Activated T-cell treated with anti-CD3 and anti-CD28 coated beads for 24 hours (primary cell): ENCODE measurements around the gene HK3.

Experiments
- DNase-seq: peaks from one replicate; pipeline ENCODE4 v3.0.0-alpha.2; 2020; ENCODE audit warnings: low read depth

HK3 gene

DNA sequence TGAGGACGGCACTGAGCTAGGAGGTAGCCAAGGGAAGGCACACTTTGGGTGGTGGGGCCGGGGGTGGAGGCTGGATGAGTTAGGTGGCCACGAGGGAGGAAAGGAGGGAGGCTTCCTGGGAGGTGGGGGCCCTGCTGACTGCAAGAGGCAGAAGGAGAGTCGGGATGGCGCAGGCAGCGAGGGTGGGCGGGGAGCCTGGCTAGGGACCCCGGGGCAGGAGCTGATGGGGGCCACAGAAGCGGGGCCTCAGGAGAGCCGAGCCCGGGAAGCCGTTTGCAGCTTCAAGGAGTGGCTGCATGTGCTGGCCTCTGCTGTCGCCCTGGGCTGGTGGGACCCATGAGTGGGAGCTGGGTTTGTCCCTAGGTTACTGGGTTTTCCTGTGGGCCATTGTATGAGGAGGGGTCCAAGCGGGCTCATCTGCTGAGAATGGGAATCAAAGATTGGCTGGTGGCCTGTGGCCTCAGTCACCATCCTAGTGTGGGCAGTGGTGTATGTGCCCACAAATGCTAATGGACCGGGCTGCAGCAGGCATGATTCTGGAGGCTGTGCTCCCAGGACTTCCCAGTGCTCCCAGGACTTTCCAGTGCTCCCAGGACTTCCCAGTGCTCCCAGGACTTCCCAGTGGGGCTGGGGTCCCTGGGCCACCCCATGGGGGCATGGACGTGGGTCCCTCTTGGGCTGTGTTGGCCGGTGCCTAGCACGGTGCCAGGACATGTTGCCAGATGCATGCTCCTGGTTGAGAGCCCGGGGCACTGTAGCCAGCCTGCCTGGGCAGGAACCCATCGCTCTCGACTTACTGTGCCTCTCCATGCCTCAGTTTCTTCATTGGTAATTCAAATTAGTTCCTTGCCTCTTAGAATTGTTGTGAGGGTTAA lies 48.5 kb downstream of the HK3 start:
- DNase-seq: no peak

DNA sequence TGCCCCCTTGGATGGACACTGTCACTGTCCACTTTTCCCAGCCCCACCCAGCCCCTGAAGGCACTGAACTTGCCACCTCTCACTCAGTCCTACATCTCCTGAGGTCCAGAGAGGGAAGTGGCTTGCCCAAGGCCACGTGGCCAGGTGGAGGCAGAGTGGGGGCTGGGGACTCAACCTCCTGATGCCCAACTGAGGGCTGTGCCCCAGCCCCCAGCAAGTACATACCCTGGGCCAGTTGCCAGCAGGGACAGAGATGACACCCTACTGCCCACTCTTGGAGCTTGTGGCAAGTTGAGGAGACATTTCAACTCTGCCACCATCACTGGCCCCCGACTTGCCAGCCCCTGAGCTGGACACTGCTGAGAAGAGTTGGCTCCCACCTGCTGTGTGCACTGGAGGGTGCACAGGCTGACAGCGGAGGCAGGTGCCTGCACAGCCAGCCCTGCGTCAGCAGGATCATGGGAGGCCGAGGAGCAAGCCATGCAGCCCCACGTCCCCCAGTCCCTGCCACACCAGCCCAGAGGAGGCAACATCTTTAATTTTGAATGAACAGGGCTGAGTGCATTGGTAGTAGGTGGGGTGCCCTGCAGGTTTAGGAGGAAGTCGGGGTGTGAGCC lies 49.4 kb downstream of the HK3 start:
- no peak for DNase-seq

DNA sequence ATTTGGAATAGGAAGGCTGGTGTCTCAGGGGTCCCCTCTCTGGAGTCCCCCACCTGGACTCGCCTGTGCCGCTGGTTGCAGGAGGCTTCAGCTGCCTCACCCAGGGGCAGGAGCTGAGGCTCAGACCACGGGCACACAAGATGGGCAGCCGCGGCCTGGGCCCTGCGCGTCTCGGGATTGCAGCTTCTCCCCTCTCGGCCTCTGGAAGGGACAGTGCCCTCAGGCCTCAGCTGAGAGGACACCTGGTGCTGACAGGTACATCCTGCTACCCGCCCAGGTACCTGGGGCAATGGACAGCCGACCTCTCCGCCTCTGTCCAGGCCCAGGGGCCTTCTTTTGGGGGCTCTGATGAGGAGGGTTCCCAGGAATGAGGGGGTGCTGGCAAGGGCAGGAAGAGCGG lies 50.5 kb downstream of the HK3 start:
- DNase-seq: no peak

DNA sequence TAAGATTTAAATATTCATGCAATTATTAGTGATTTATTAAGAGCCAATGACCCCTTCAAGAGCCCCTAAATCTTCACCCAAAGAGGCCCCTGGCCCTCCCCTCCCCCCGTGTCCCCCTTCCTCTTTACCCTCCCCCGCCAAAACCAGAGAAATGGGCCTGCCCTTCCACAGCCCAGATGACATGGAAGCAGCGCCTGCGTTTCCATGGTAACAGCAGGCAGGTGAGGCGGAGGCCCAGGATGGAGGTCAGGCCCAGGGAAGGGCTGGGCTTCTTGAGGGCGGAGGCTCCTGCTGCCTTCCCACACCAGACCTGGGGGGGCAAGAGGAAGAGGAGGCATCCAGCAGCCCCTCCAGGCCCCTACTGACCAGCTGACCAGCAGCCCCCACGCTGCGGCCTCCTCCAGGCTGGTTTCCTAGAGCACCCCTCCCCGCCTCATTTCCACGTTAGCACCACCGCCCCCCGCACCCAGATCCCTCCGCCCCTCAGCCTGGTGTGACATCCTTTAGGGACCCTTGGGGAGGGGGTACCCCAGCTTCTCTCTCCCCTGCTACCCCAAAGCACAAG lies 51.3 kb downstream of the HK3 start:
- DNase-seq: no peak

DNA sequence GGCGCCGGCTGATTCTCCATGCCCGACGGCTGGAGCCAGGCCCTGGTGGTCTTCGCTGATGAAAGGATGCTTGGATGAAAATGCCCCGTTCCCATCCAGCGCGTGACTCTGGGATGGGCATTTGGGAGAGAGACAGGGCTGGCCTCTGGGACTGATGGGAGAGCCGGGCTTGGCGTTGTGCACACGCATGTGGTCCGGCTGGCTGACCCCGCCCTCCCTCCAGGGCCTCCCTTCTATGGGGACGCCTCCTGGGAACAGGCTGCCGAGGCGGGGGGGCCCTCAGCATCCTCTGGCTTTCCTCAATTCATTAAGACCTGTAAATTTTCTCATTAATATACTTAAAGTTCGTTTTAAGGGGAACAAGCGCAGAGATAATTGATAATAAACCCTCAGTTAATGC lies 52.0 kb downstream of the HK3 start:
- no peak for DNase-seq

DNA sequence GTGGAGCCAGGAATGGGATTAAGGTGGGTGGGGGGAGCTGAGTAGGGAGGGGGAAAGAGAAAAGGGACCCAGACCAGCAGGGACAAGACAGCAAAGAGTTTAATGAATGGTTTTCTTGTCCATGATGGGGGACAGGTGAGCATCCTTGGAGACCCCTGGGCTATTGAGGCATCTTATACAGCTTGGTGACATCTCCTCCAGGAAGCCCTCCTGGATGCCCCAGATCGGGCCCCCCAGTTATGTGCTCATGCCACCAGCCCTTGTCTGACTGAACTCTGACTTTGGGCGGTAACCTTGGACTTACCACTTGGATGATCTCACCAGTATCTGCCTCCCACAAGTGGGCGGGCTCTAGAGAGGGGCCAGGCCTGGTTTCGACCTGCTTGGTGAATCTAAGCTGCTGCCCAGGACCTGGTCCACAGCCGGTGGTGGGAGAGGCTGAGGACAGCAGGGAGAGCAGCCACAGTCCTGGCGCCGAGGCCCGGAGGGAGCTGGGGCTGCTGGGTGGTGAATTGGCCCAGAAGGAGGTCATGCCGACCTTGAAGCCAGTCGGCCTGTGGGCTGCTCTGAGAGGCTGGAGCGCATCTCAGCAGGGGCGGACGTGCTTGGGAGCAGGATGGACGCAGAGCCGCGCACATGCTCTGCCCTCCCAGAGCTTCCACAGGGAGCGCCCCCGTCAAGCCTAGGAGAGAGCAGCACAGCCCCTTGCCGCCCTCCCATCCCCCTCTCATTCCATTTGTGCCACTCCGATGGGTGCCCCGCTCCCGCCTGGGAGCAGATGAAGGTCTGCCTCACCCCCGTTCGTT lies 52.6 kb downstream of the HK3 start:
- DNase-seq: no peak

DNA sequence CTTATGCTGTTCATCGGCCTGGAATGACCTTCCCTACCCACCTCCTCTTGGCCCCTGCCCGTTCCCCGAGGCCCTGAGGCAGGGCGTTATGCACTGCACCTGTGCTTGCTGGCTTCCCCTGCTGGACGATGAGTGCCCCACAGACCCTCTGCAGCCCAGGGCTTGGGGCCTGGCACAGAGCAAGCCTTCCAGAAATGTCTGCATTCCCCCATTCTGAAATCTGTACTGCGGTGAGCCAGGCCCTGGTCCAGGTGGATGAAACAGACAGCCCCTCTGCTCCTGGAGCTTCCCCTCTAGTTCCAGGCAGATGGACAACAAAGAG lies 53.8 kb downstream of the HK3 start:
- DNase-seq: no peak

DNA sequence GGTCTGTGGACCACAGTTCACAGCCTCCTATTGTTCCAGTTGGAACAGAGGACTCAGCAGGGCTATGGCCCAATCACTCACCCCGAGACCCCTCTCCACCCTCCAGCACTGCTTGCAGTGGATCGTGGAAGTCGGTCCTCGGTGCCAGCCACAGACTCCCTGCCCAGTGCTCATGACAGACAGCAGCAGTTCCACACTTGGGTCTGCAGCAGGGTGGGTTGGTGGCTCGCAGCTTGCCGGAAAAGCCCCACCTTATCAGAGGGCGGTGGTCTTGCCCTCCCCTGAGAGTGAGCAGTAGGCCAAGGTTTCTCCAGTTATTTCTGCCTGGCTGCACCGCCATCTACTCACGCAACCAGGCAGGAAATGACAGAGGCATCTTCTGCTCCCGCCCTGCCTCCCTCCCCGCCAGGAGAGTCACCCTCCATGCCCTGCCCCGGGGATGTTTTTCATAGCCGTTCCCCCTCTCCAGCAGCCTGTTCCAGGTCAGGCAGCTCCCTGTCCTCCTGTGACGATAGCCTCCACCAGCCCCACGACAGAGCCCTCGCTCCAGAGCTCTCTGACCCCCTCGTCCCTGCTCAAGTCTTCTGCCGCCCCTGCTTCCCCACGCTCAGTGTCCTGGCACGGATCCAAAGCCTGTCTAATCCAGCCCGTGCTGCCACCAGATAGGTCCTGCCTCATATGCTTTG lies 54.3 kb downstream of the HK3 start:
- DNase-seq: no peak

DNA sequence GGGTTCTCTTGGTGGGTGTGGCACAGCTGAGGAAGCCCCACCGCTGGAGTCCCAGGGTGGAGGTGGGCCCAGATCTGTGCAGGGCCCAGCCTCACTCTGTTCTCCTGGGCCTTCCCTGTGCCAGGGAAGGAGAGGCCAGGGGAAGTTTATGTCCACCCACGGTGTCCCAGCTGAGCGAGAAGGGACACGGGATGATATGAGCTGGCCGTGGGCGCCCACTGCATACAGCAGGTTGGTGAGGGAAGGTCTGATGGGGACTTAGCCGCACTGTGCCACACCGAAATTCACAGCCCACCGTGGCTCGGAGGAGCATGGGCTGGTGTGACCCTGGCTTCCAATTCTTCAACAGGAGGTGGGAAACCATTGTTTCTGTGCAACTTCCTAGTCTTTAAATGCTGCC lies 54.9 kb downstream of the HK3 start:
- DNase-seq: no peak

DNA sequence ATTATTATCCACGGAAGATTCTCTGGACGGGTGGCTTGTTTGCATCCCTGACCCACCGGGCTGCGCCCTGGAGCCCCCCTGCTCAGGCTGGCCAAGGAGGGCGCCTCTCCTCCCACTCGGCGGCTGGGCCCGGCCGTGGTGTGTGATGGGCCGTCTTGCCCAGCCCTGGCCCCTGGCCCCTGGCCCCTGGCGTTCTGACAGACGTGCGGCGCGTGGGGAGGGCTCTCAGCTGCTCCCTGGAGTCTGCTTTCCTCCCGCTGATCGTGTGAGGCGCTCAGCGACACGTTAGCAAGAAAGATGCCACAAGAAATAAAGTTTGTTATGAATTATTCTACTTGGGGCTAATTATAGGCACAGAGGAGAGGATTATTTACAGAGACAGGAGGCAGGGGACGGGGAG lies 55.5 kb downstream of the HK3 start:
- no peak for DNase-seq

DNA sequence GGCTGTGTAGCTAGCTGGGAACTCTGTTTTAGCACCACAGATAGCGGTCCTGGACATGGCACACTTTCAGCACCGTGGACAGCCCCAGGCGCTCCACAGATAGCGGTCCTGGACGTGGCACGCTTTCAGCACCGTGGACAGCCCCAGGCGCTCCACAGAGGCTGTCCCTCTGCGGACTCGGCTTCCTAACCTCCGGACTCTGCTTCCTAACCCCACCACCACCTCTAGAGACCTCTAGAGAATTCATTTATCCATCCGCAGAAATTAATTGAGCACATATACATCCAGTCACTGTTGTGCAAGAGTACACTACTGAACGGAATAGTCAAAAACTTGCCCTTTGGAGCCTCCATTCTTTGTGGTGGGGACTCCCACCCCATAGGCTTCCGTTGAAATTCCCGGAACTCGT lies 61.4 kb downstream of the HK3 start:
- peak; percentile 61 for DNase-seq

DNA sequence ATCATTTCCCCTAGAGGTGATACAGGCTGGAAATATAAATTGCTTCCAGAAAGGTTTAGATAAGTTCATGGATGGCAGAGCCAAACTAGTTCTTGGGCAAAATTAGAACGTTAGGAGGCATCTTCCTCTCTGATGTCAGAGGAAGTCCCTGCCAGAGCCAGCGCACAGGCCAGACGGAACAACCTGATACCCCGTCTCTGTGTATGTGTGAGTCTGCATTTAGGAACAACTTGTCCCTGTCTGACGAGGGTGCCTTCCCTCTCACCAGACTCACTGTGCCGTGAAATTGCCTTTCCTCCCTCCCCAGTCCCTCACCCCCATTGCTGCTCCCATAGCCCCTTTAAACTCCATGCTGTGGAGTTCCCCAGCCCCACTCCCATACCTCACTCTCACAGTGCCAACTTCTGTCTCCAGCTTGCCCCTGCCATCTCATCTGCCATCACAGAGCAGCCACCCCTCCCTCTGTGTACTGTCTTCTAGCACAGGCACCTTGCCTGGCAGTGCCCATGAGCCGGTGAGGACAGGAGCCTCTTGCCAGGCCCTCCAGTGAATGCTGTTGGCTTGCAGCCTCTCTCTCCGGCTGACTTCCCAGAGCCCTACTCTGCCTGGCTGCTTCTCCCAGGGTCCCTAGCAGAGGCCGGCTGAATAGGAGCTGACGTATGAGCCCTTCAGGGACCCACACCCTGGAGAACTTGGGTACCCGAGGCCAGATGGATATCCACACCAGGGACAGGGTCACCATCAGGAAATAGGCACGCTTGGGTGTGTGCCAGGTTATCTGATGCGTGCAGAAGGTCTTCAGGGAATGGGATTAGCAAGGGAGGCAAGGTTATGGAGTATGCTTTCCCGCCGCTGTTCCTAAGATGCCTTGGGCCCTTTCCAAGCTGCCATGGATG lies 62.1 kb downstream of the HK3 start:
- DNase-seq: no peak

DNA sequence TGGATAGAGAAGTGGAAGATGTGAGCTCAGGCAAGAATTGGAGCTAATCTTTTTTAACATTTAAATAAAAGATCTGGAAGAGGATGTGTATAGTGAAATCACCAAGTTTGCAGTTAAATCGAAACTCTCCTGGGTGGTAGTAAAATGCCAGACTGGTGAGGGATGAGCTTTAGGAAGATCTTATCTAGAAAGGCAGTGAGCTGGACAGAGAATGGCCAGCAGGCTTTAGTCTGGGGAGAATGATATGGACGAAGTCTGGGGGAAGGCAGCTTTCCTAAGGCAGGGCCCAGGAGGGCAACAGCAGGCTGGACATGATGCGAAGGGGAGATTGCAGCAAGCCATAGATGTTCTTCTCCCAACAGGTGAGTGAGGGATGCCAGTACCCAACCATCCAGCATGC lies 63.2 kb downstream of the HK3 start:
- no peak for DNase-seq

DNA sequence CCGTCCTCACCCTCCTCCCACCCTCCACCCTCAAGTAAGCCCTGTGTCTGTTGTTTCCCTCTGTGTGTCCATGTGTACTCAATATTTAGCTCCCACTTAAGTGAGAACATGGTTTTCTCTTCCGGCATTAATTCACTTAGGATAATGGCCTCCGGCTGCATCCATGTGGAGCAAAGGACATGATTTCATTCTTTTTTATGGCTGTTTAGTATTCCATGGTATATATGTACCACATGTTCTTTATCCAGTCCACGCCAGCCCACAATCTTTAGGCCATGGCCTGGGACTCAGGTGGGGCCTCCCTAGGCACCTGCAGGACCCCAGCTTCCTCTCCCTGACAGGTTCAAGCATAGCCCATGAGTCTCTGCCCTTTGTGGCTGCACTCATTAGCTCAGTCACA lies 65.9 kb downstream of the HK3 start:
- no peak for DNase-seq

DNA sequence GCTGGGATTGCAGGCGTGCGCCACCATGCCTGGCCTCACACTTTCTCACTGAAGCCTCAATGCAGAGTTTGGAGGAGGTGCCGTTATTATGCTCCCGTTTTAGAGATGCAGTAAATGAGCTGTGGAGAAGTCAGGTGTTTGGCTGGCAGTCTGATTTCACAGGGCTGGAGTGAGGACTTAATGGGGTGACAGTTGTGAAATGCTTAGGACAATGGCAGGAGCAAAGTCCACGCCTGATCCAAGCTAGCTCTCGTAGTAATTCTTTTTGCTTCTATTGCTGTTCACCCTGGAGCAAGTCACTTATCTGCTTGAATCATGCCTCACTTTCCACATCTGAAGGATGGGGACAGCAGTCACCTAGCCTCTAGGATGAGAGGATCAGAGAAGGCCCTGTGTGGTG lies 67.0 kb downstream of the HK3 start:
- no peak for DNase-seq

DNA sequence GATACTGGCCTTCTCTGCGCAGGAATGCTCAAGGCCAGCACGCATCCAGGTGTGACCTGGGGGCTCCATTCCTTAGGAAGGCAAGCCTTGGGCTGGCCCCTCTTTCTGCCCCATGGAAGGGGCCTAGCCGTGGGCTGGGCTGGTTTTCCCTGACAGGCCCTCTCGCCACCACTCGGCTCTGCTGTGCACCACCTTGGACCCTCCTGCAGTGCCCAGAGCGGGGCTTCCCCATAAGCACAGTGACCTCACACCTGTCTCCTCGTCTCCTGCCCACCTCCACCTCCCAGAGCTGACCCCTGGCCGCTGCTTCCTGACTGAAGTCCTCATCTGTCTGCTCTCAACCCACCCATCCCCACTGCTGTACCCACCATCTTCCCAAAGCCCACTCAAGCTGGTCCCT lies 67.7 kb downstream of the HK3 start:
- DNase-seq: no peak

DNA sequence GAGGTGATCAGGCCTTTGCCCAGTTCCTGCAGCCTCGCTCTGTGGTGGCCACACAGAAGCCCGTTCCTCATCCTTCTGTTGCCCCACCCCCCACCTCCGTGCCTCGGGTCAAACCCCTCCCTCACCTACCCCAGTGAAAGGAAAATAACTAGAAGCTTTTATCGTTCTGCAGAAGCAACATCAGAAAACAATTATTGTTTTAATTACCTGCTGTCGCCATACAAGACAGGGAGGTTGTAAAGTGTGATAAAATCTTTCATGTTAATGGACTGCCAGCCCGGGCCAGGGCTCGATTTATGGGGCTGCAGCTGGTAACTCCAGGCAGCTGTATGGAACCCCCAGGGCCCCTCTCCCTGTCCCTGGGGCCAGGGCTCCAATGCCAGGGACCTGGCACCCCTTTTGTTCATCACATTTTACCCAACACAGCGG lies 68.1 kb downstream of the HK3 start:
- DNase-seq: no peak
